SKM-1 treated with dmso at 0.1 percent for 144 hours (cell line): ENCODE data around the gene SERBP1.
"Not testable (repeated sequence)": the region's sequence is repeated elsewhere in the genome, so short reads cannot be mapped to it uniquely, and the experiment has no call there.

Experiments
- DNase-seq: peaks from one replicate; lab custom pipeline; 2025; ENCODE audit not compliant: unreplicated experiment; lab: John Stamatoyannopoulos, UW

The SERBP1 gene

DNA sequence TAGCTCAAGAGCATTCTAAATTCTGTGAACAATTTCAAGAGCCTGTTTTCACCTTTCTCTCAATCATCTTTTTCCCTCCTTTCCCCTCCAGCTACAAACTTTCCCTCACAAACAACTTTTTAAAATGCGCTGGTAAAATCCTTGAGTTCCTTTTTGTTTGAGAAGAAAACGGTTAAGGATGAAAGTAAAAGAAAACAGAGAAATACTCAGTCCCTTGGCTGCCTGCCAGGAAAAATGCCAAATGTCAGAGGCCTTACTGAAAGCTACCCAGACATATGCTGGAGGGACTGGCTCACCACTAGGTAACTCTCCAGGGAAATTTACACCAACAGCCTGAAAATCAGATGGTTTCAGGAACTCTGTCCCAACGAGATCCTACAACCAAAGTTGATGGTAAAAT lies 11.0 kb upstream of the SERBP1 start:
- DNase-seq: no peak

DNA sequence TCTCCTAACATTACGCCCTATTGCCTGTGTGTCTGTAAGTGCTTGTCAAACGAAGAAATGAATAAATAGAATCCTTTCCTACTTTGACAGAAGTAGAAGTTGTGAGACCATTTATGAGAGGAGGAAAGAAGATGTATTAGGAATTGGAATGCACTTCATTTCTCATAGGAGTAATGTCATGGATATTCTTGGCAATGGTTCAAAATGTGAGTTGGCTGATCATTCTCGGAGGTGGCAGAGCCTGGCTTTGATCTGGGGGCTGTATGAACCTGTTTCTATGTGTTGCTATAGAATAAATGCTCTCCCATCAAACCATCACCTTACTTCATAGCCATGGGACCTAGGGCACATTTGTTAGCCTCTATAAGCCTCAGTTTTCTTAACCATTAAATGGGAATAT lies 10.1 kb upstream of the SERBP1 start:
- DNase-seq: no peak

DNA sequence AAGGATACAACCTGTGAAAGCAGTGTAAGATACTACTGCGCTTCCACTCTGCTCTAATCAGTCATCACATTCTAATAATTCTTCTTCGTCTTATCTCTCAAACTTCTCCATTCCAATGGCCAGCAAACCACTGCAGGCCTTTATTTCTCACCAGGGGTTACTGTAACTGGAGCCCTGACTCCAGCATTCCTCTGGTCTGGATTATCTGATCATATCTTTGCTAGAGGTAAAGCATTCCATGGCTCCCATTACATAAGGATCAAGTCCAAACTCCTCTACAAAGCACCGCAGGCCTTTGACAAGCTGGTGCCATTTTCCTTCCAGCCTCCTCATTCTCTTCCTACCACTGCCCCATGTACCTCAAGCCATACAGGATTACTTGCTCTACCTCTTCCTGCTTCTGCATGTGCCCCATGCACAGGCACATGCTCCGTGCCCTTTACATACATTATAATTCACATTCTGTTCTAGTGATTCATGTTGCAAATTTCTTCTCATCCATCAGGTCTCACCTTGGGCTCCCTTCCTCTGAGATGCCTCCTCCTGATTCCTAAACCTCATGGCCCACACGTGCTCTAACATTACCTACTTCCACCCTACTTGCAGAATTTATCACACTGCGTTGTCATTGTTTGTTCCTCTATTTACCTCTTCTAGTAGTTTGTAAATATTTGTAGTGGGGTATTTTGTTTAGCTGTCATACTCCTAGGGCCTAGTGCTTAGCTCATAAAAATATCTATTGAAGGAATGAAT lies 9.3 kb upstream of the SERBP1 start:
- no peak for DNase-seq

DNA sequence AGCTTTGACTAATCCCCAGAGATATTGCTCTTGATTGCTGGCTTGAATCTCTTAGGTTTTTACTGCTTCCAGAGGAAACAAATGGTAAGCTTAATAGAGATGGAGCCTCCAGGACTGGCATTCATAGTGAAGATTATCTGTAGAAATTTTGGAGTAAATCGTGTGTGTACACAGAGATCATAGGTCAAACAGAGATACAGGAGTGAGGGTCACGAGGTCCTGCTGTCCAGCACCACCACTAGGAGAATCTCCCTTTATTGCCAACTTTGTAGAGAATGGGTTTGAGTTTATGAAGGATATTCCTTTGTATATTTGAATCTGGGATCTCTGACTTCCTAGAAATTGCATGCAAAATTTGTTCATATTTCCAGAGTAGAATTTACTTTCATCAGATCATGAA lies 7.8 kb upstream of the SERBP1 start:
- DNase-seq: no peak

DNA sequence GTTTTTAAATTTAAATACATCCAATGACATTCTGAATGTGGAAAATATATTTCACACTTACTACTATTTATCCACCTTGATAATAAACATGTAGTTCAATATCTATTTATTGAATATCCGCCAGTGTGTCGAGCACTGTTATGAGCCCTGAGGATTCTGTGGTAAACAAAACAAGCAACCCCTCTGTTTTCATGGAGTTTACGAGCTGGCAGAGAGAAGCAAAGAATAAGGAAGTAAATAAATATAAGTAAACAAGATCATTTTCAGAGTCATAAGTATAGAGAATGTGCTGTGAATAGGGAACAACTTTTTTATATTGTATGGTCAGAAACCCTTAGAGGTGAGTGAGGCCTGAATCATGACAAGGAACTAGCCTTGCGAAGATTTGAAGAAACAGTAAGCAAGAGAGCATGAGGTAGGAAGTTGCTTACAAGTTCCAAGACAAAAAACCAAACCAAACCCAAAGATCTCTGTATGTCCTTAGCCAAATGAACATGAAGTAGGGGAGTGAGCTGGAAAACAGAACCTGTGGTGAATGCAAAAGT lies 6.4 kb upstream of the SERBP1 start:
- no peak for DNase-seq

DNA sequence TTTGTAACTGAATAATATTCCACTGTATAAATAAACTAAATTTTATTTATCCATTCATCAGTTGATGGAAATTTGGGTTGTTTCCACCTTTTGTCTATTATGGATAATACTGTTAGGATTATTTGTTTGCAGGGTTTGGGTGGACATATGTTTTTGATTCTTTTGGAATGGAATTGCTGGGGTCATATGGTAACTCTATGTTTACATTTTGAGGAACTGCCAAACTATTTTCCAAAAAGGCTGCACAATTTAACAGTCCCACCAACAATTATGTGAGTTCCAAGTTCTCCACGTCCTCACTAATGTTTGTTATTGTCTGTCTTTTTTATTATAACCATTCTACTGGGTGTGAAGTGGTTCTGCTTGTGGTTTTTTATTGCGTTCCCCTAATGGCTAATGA lies 4.3 kb upstream of the SERBP1 start:
- no peak for DNase-seq

DNA sequence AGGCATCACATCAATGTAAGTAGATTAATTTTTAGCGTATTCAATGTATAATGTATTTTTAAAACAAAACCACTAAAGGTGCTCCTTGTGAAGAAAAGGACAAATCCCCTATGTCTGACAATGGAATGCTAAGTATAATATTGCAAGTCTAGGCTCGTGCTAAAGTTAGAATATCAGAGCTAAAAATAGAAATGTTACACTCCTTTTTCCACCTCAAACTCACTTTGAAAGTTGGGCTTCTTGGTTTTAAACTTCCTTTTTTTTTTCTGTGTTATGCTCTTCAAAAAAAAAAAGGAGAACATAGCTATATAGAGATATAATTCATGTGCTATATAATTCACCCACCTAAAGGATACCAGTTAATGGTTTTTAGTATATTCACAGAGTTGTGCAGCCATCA lies 3.6 kb upstream of the SERBP1 start:
- peak; percentile 89 for DNase-seq

DNA sequence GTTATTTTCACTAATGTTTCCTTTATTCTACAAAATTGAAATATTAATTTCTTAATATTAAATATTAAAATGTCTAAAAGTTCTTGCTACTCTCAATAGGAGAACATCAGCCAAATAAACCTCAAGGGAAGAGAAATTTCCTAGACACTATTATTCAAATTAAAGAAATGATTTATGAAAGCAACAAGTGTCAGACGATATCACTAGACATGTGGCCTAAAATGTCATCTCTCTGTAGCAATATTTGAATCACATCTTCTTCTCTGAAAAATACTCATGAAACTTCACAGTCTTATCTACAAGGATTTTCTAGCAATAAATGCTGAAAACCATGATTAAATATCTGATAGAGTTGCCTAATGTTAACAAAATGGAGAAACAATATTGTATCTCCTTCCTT lies 2.5 kb upstream of the SERBP1 start:
- no peak for DNase-seq

DNA sequence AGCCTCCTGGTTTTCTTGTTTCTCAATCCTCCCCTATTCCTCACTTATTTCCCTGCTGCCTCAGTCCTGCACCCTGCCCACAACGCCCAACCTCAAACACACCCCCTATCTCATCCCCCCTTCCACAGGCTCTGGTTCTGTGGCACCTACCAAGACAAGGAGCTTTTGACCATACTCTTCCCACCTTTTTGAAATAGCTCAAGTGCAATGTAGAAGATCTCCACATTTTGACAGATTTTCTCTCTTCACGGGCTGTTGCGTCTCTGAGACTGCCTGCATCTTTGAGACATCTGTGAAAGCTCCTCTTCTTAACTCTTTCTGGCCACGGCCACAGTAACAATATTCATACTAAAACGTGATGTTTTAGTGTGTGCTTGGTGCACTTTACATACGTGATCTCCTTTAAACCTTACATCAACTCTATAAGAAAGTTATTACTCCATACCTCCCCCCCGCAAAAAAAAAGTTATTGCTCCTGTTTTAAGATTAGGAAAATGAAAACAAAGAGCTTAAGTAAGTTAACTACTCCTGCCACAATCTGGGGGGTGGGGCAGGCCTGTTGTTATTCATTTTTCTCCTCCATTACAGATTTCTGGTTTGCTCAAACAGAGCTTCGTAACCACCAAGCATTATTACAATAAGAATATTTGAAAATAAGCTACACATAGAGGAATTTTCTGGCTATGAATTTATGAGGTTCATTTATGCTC lies 1.8 kb upstream of the SERBP1 start:
- DNase-seq: no peak

DNA sequence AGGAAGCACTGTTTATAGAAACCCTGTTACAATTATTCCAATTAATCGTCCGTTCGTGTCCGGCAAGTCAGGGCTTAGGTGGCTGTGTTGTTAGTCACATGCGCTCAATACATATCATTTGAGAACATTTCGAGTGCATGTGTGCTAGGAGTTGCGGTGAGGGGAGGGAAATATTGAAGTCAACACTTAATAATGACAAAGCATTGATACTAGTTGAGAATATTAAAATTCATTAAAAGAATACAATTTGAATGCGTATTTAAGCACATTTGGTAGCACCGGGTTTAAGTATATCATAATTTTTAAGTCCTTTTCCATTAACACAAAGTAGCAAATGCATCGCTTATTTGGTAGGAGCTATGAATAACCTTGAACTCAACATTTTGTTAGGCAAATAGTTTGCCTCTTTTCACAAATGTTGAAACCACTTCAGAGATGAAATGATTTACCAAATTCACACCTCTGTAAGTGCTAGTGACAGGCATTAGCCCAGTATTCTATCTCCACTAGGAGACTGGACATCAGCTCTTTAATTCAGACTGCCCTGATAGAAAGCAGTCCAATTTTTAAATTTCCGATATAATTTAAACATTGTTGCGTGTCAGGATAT lies 1.1 kb upstream of the SERBP1 start:
- no peak for DNase-seq

DNA sequence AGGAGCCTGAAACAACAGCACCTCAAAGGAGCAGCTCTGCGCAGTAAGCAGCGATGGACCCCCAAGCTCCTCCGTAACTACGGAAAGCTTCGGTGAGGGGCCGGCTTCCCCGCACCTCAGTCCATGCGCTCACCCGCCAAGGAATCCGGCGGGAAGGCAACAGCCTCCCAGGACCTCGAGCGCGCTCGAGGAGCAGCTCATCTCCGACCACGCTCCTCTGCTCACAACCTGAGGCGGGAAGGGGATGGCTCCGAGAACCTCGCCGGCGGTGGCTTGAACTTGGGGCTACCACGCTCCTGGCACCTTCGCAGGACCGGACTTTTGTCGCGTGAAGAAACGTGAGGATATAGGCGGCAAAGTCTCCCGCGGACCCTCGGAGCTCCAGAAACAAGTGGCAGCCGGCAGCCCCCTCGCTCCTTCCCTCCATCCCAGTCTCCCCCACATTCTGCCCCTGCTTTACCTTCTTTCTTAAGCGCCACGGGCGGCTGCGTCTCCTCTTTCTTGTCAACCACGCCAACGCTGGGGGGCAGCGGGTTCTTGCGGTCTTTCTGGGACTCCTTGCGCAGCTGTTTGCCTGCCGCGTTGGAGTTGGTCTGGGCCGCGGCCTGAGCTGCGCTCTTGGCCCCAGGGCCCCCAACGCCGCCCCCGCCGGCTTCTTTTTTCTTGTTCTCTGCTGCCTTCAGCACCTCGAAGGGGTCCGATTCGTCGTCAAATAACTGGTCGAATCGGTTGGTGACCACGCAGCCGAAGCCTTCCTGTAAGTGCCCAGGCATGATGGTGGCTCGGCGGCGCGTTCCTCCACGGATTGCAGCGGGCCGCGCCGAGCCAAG lies 459 bp downstream of the SERBP1 start:
- DNase-seq: no peak

DNA sequence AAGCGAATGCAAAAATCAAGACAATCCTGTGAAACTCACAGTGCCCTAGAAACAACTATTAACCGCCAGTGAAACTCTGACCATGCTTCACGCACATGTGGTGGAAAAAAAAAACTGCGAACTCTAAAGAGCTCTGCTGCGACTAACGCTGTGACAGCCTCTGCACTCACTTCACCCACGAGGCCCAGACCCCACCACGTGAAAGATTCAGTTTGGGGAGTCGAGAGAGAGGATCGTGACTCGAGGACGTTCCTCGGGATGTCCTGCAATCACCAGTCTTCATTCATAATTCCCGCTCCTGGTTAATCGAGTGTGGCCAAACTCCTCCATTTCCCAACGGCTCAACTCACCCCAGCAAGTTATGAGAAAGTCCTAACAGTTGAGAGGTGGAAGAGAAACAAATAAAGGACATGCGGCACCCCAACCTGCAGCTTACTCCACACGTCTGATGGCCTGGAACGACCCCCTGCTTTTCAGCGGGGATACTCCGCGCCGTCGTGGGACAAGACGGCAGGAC lies 1.1 kb downstream of the SERBP1 start:
- DNase-seq: no peak

DNA sequence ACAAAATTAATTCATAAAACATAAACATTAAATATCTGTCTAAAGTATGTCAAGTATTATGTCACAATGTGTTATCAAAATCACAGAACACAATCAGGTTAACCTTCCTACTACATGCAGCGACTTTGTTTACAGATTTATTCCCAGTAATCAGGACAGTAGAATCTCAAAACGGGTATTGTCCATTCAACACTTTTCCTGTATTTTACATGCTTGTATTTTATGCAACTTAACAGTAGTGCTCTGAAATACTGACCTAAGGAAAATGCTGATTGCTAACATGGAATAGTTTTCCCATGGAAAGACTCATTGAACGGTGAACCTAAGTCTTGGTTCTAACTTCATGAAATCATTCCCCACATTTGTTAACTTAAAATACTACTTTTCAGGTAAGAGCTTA lies 2.3 kb downstream of the SERBP1 start:
- DNase-seq: no peak

DNA sequence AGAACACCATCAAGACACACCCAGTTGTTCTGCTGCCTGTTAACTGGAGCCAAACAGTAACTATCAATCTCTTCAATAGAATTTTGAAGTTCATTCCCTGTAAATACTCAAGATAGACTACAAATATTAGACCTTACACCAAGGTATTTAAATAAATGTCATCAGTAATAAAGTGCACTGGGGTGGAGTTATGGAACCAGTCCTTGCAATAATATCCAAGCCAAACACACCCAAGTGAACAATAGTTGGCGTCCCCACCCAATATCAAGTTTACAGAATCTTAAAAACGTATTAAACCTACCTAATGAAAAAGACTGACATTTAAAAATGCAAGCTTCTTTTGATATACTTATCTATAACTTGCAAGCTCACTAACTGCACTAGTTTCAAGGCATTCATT lies 2.7 kb downstream of the SERBP1 start:
- no peak for DNase-seq

DNA sequence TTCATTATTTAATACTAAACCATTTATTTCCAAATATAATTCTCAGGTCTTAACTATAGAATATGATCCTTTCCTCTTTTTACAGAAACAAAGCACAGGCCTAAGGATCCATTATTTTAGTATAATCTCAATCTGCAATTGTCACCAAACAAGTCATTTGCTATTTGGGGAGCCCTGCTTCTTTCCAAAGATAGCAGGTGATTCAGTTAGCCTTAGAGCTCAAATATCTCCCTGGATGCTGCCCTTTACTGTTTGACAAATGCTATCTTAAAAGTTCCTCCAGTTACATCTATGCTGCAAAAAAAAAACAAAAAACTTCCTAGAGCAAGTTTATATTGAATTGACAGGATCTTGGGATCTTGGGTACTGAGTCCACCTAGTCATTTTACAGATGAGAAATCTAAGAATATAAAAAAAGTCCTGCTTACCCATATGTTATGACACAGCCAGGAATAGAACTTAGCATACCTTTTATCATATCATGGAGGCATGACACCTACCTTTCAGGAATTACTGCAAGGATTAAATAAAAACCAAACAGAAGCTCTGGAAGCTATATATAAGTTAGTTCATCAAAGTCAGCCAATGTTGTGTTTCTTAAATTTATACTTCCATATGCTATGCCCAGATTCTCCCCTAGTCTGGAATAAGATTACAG lies 9.2 kb downstream of the SERBP1 start:
- DNase-seq: no peak

DNA sequence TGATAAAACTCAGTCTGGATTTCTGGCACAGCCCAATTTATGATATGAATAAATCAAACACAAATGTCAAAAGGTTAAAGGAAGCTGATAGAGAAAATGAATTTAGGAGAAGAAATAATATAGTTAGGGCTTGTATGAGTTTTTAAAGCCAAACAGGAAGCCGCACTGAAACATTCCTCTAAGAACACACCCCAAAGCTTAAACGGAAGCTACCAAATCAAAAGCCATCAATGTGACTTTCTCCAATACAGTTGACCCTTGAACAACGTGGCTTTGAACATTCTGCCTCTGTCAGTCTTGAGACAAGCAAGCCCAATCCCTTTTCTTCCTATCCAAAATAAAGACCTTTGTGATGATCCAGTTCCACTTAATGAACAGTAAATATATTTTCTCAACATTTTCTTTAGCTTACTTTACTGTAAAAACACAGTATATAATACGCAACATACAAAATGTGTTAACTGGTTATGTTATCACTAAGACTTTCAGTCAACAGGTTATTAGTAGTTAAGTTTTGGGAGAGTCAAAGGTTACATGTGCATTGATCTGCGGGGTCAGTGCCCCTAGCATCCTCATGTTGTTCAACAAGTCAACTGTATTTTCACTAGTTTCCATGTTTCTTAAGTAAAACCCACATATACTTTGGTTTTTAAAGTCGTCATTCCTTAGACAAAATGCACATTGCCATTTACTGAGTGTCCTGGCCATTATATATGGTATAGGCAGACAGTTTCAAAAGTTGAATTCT lies 11.2 kb downstream of the SERBP1 start:
- no peak for DNase-seq

DNA sequence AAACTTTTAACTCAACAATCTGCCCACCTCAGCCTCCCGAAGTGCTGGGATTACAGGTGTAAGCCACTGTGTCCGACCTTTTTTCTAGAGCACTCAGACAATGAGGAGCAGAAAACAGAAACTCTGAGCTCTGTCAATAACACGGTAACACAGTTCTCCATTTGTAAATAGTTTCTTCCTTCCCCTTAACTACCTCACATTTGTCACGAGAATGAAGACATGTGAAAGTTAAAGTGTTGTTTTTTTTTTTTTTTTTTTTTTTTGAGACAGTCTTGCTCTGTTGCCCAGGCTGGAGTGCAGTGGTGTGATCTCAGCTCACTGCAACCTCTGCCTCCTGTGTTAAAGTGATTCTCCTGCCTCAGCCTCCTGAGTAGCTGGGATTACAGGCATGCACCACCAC lies 12.5 kb downstream of the SERBP1 start:
- DNase-seq: not testable (repeated sequence)

DNA sequence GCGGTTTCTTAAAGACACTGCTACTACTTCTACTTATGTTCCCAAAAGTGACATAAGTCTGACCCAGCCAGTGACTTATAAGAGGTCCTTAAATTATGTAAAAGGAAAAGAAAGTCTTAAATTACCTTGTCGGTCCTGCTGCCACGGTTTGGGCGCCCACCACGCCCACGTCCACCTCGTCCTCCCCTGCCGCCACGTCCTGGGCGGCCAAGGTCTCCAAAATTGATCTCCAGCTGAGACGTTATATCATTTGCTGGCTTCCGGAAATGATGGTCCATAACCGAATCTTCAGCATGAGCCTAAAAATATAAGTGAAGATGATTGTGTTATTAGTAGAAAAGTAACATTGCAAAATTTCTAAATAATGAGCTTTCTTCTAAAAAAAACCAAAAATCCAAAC lies 15.2 kb downstream of the SERBP1 start:
- no peak for DNase-seq

DNA sequence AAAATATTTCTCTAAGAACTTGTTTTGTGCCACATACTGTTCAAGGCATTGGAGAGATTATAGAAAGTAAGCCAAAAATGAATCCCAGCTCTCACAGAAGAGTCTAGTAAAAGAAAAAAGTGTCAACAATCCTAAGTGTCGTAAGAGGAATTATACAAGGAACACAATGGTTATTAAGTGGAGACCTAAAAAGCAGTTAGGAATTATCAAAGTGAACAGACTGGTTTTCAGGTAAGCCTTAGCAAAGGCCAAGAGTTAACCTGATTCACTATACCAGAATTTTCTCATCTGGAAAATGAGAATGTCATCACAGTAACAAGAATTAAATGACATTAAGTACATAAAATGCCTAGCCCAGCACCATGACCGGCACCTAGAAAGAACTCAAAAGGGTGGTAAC lies 15.6 kb downstream of the SERBP1 start:
- DNase-seq: no peak

DNA sequence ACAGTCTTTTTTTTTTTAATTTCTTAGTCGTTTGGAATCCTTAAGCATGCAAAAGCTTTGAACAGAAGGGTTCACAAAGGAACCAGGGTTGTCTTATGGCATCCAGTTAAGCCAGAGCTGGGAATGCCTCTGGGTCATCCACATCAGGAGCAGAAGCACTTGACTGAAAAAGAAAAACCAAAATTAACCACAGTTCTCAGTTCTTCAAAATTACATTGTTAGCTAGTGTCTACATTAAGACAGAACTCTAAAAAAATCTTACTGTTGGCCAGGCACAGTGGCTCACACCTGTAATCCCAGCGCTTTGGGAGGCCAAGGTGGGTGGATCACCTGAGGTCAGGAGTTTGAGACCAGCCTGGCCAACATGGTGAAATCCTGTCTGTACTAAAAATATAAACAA lies 17.1 kb downstream of the SERBP1 start:
- not testable (repeated sequence) for DNase-seq
